HFFc6 (cell line): ENCODE measurements around the gene GGCX. TPM values are rescaled to one million over a fixed set of nuclear protein-coding genes. Genes with fewer than 3 reads are reported as not detected.
A peak's percentile ranks its signal among the peaks of the same experiment; 100 is the strongest.

Experiments
- DNase-seq: peaks from one replicate; pipeline ENCODE4 v3.0.0-alpha.2; 2018
- H3K27ac Mint-ChIP-seq: 2 replicates; pipeline ENCODE4 v1.8.0; 2020; ENCODE audit warnings: mild to moderate bottlenecking, mixed read lengths
- H3K27me3 Mint-ChIP-seq: 2 replicates; pipeline ENCODE4 v1.8.0; 2021; ENCODE audit warnings: mild to moderate bottlenecking, moderate library complexity, mixed read lengths; ENCODE audit not compliant: insufficient read depth
- H3K36me3 Mint-ChIP-seq: 2 replicates; pipeline ENCODE4 v1.8.0; 2021; ENCODE audit warnings: low read depth, mixed read lengths
- H3K4me1 Mint-ChIP-seq: 2 replicates; pipeline ENCODE4 v1.8.0; 2020; ENCODE audit warnings: low read depth, mixed read lengths
- H3K4me3 Mint-ChIP-seq: 2 replicates; pipeline ENCODE4 v1.8.0; 2020; ENCODE audit warnings: mild to moderate bottlenecking, moderate library complexity, mixed read lengths
- H3K9me3 Mint-ChIP-seq: 2 replicates; pipeline ENCODE4 v1.8.0; 2020; ENCODE audit warnings: mild to moderate bottlenecking, mixed read lengths
- CTCF ChIP-seq: fragments of 200-600 bp; sonication (generic); IDR thresholded peaks from 2 replicates; pipeline ENCODE4 v1.5.0; 2021; ENCODE audit warnings: antibody characterized with exemption, mild to moderate bottlenecking
- total RNA-seq, 6 experiments: library from RNA; stranded (reverse); fragmentation: NEBNext Ultra II Directional; extraction: Animal tissue kit (Norgen Biotek cat#: 25700); gene quantifications; 2 replicates in 1 of 6; 3 replicates in 5 of 6; pipeline ENCODE4 v1.2.3, GENCODE V29; 2021

GGCX gene
- total RNA-seq, 6 experiments from 2014 or later, result 55.9 to 68.9 (median 62.4) TPM

- no peaks in the 10 kb centered on the region; the same call in 1 of the 2 replicates for H3K27me3 Mint-ChIP-seq
- no peak for TF ChIP-seq CTCF
- H3K9me3 Mint-ChIP-seq, result no peaks in the 10 kb centered on the region
- peak overlapping the region; percentile 86 for H3K27ac Mint-ChIP-seq
- H3K4me3 Mint-ChIP-seq, result no peak overlapping the region
- DNase-seq, result no peak
- H3K4me1 Mint-ChIP-seq, result peaks cover 50% of the 10 kb centered on the region
- H3K36me3 Mint-ChIP-seq, result peaks cover 4% of the 10 kb centered on the region; the same call in 1 of the 2 replicates
Measured at GRCh38 chr2:85590950-85591349, 29.7 kb upstream of the GGCX start.

DNA sequence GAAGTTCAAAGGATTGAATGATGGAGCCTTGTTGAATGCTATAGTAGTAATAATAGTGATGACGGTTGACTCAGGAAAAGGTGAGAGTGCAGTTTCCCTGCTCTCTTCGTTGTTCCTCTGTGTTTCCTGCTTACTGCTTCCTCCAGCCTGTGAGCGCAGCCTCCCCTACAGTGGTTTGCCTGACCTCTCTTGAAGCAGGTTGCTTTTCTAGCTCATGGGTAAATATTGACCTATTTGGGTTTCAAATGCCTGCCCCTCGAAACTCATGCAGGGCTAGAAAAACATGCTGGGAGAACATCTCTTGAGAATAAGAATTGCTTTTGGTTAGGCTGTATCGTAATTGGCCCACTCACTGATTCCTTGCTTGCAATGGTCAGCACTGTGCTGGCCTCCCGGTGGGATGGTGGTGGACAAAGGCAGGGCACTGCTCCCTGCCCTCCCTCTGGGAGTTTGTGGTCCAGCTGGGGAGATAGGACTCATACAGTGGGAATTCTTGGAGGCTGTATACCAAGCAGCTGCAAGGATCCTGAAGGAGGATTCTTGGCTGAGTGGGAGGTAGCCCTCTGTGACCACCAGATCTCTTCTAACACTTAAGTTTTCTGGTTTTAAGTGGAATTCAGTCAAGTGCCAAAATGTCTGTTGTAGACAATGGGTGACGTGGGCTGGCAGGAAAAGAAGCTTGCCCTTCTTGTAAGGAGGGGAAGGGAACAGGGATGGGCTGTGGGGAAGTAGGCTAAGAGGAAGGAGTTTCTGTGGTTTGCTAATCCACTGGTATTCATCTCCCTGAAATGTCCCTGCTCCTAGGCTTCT, 28.9 kb upstream of the GGCX start:
- Mint-ChIP-seq H3K9me3 (no peaks in the 10 kb centered on the region), H3K4me3 (peak overlapping the region; percentile 44), H3K36me3 (peaks cover 4% of the 10 kb centered on the region; the same call in 1 of the 2 replicates), H3K27ac (peak overlapping the region; percentile 86), H3K27me3 (no peaks in the 10 kb centered on the region; the same call in 1 of the 2 replicates), H3K4me1 (peaks cover 58% of the 10 kb centered on the region)
- DNase-seq, result peak; percentile 72
- TF ChIP-seq CTCF, result no peak

- no peak for TF ChIP-seq CTCF
- no peak for DNase-seq
- H3K27me3 Mint-ChIP-seq, result no peaks in the 10 kb centered on the region; the same call in 1 of the 2 replicates
- H3K27ac Mint-ChIP-seq, result no peak overlapping the region
- peaks cover 54% of the 10 kb centered on the region for H3K4me1 Mint-ChIP-seq
- H3K9me3 Mint-ChIP-seq, result no peaks in the 10 kb centered on the region
- H3K4me3 Mint-ChIP-seq, result no peak overlapping the region
- peaks cover 4% of the 10 kb centered on the region; the same call in 1 of the 2 replicates for H3K36me3 Mint-ChIP-seq
Measured at GRCh38 chr2:85589181-85589580, 27.9 kb upstream of the GGCX start.

DNA sequence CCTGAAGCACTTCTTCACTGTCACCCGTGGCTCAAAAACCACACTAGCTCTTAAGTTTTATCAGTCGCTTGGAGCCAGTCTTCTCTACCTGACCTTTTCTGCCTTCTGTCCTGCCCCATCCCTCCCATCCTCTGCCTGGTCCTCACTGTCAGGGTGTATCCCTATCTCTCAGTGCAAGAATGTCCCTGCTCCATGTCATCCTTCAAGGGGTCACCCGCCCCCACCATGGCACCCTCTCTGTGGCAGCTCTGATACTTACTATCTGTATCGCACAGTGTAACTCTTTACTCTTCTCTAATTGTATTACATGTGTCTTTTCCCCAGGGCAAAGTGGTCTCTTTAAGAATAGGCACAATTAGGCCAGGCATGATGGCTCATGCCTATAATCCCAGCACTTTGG, 27.4 kb upstream of the GGCX start:
- peaks cover 1% of the 10 kb centered on the region for H3K27me3 Mint-ChIP-seq
- H3K4me1 Mint-ChIP-seq, result peaks cover 56% of the 10 kb centered on the region
- no peak for TF ChIP-seq CTCF
- no peak for DNase-seq
- H3K27ac Mint-ChIP-seq, result no peak overlapping the region
- peaks cover 4% of the 10 kb centered on the region; the same call in 1 of the 2 replicates for H3K36me3 Mint-ChIP-seq
- no peak overlapping the region for H3K4me3 Mint-ChIP-seq
- no peaks in the 10 kb centered on the region for H3K9me3 Mint-ChIP-seq

DNA sequence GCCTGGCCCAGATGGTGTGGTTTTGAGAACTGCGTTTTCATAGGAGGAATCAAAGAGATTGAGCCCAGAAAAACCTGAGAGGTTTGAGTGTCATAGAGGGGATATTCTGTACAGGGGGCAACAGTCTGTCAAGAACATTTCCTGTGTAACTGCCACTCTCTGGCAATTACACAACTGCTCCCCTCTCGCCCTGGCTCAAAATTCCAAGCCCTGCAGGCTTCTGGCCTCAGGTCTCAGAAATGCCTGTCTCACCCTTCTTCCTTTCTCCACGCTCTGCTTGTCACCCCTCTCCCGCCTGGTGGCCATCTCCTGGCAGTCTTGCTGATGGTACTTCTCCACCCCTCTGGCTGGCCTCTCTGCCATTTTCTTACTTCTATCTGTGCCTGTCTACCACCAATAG, 26.9 kb upstream of the GGCX start:
- no peak overlapping the region for H3K27ac Mint-ChIP-seq

More for the DNA sequence above, 26.9 kb upstream of the GGCX start:
- peaks cover 4% of the 10 kb centered on the region; the same call in 1 of the 2 replicates for H3K36me3 Mint-ChIP-seq
- H3K27me3 Mint-ChIP-seq, result peaks cover 1% of the 10 kb centered on the region
- no peak for TF ChIP-seq CTCF
- H3K4me3 Mint-ChIP-seq, result no peak overlapping the region
- H3K4me1 Mint-ChIP-seq, result peaks cover 60% of the 10 kb centered on the region
- H3K9me3 Mint-ChIP-seq, result no peaks in the 10 kb centered on the region
- no peak for DNase-seq
